H1 (cell line): Measurements from ENCODE around the gene GNB1L. TPM values are rescaled to one million over a fixed set of nuclear protein-coding genes. Genes with fewer than 3 reads are reported as not detected.

Source experiments
- BRCA1 ChIP-seq: IDR thresholded peaks from 2 replicates; pipeline ENCODE4 v1.6.1; 2012; ENCODE audit warnings: low read depth, low read length, improper control_type of control experiment
- CBX8 ChIP-seq: fragments of 300-800, 300-1000 bp; sonication (generic); IDR thresholded peaks from 2 replicates; pipeline ENCODE4 v1.7.1; 2016; ENCODE audit warnings: low read depth, low read length, borderline replicate concordance
- GTF2F1 ChIP-seq: IDR thresholded peaks from 2 replicates; pipeline ENCODE4 v1.6.1; 2012; ENCODE audit warnings: low read depth, low read length, improper control_type of control experiment, borderline replicate concordance
- RNF2 ChIP-seq: fragments of 200-900, 300-1000 bp; sonication (generic); IDR thresholded peaks from 2 replicates; pipeline ENCODE4 v1.7.1; 2016; ENCODE audit warnings: borderline replicate concordance, low read depth, mild to moderate bottlenecking, antibody characterized with exemption, low read length; ENCODE audit not compliant: poor library complexity, severe bottlenecking; ENCODE audit errors: missing control alignments
- polyA plus RNA-seq, 7 experiments: library from polyadenylated mRNA; depleted of rRNA in 3 of 7; stranded (reverse) in 5 of 7; unstranded in 2 of 7; fragments of >200 nt in 5 of 7; fragments of 200-250 nt in 2 of 7; gene quantifications; 1 replicate in 5 of 7; 2 replicates in 1 of 7; 4 replicates in 1 of 7; pipeline versions ENCODE4 v1.2.1 to v1.2.3, GENCODE V29; 2011 to 2013; ENCODE audit warnings: missing spikeins in 2 of 7, mixed read lengths in 2 of 7
- total RNA-seq: library from RNA; stranded (reverse); fragmentation: NEBNext Ultra II Directional; extraction: Animal tissue kit (Norgen Biotek cat#: 25700); gene quantifications from 2 replicates; pipeline ENCODE4 v1.2.1, GENCODE V29; 2021

Gene GNB1L
- total and polyA plus RNA-seq, 2 of the 8 experiments (the other 6 are each of a cell fraction or from before 2014, with no cell fraction given): 14.0 to 15.6 TPM

GRCh38 chr22:19800306-19800705 lies 54.4 kb downstream of the GNB1L start (continued):
- no peak for TF ChIP-seq CBX8
- no peak for TF ChIP-seq GTF2F1
- TF ChIP-seq RNF2: no peak
- no peak for TF ChIP-seq BRCA1
